Esophagus muscularis mucosa (tissue), 4 donors: ENCODE measurements around the gene MBD3L2B.

Experiments used
- EP300 ChIP-seq: sonication (generic); formaldehyde crosslinking; IDR thresholded peaks from one replicate; pipeline ENCODE4 v1.6.1; 2017; ENCODE audit warnings: antibody characterized with exemption
- POLR2A ChIP-seq: fragments of 450-650 bp; IDR thresholded peaks from one replicate; pipeline ENCODE4 v1.6.1; 2017; ENCODE audit warnings: antibody characterized with exemption, moderate library complexity, mild to moderate bottlenecking, low read depth
- POLR2AphosphoS5 ChIP-seq, 2 donors: sonication (generic); formaldehyde crosslinking; IDR thresholded peaks; one replicate each; pipeline ENCODE4 v1.6.1; 2017; ENCODE audit warnings: antibody characterized with exemption in 2 of 2
- TF ChIP-seq, protein P1 (sequence below), 3 experiments: fragments of 200-600 bp in 2 of 3; fragments of 450-650 bp in 1 of 3; sonication (generic) in 2 of 3; IDR thresholded peaks; one replicate each; pipeline ENCODE4 v1.5.1; 2017 to 2019; ENCODE audit warnings: antibody characterized with exemption in 3 of 3, mild to moderate bottlenecking in 2 of 3, moderate library complexity in 1 of 3

DNA sequence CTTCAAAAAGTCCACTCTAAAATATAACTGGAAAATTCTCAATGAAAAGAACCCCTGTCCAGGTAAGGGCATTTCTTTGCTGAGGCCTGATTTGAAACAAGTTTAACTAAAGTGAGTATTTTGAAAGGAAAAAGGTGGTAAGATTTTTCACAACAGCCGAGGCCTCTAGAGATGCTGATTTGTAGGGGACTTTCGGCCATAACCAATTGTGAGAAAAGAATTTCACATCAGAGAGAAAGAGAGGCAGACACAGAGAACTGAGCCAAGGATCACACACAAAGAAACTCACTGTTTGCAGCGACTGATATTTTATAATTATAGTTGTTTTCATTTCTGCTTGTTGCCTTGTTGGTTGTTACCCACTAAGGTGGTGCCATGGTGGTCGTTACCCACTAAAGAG is 24.4 kb downstream of the MBD3L2B start:
- TF ChIP-seq, protein P1, sequence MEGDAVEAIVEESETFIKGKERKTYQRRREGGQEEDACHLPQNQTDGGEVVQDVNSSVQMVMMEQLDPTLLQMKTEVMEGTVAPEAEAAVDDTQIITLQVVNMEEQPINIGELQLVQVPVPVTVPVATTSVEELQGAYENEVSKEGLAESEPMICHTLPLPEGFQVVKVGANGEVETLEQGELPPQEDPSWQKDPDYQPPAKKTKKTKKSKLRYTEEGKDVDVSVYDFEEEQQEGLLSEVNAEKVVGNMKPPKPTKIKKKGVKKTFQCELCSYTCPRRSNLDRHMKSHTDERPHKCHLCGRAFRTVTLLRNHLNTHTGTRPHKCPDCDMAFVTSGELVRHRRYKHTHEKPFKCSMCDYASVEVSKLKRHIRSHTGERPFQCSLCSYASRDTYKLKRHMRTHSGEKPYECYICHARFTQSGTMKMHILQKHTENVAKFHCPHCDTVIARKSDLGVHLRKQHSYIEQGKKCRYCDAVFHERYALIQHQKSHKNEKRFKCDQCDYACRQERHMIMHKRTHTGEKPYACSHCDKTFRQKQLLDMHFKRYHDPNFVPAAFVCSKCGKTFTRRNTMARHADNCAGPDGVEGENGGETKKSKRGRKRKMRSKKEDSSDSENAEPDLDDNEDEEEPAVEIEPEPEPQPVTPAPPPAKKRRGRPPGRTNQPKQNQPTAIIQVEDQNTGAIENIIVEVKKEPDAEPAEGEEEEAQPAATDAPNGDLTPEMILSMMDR (IDR thresholded peaks at IDR 0.05), result no peak
- TF ChIP-seq POLR2A (no peak), POLR2AphosphoS5 (IDR thresholded peaks at IDR 0.05) (no peak), EP300 (no peak)
